H9 (cell line): ENCODE measurements around the gene ABCG1. TPM values are rescaled to one million over a fixed set of nuclear protein-coding genes. Genes with fewer than 3 reads are reported as not detected.
A peak's percentile ranks its signal among the peaks of the same experiment; 100 is the strongest.

Experiments
- DNase-seq: peaks from one replicate; pipeline ENCODE4 v3.0.0-alpha.2; 2017
- H2AFZ ChIP-seq: one replicate; pipeline ENCODE4 v1.6.1; 2013; ENCODE audit warnings: mild to moderate bottlenecking, low read length, control low read depth, moderate library complexity
- H2AK5ac ChIP-seq: 2 replicates; pipeline ENCODE4 v1.6.1; 2013; ENCODE audit warnings: low read length, control low read depth, mixed read lengths; ENCODE audit not compliant: insufficient read length
- H2BK120ac ChIP-seq: one replicate; pipeline ENCODE4 v1.6.1; 2013; ENCODE audit warnings: low read depth, mild to moderate bottlenecking, low read length, control low read depth, inconsistent platforms; ENCODE audit not compliant: poor library complexity, severe bottlenecking
- H2BK12ac ChIP-seq: 2 replicates; pipeline ENCODE4 v1.6.1; 2013; ENCODE audit warnings: low read length, control low read depth, mixed read lengths, low read depth; ENCODE audit not compliant: insufficient read length
- H2BK15ac ChIP-seq: 2 replicates; pipeline ENCODE4 v1.6.1; 2013; ENCODE audit warnings: low read depth, low read length, control low read depth
- H2BK20ac ChIP-seq: one replicate; pipeline ENCODE4 v1.6.1; 2013; ENCODE audit warnings: low read depth, mild to moderate bottlenecking, low read length, control low read depth, inconsistent platforms; ENCODE audit not compliant: poor library complexity, severe bottlenecking
- H2BK5ac ChIP-seq: 2 replicates; pipeline ENCODE4 v1.6.1; 2013; ENCODE audit warnings: low read length, control low read depth, mixed read lengths; ENCODE audit not compliant: insufficient read length
- H3K14ac ChIP-seq: 2 replicates; pipeline ENCODE4 v1.6.1; 2013; ENCODE audit warnings: low read length, control low read depth; ENCODE audit not compliant: insufficient read depth
- H3K18ac ChIP-seq: 2 replicates; pipeline ENCODE4 v1.6.1; 2013; ENCODE audit warnings: low read depth, mild to moderate bottlenecking, mixed read lengths, low read length, control low read depth; ENCODE audit not compliant: insufficient read length
- H3K23ac ChIP-seq: 2 replicates; pipeline ENCODE4 v1.6.1; 2013; ENCODE audit warnings: low read length, control low read depth, mixed read lengths, low read depth; ENCODE audit not compliant: insufficient read length
- H3K23me2 ChIP-seq: 2 replicates; pipeline ENCODE4 v1.6.1; 2013; ENCODE audit warnings: low read depth, mild to moderate bottlenecking, mixed read lengths, low read length, control low read depth; ENCODE audit not compliant: insufficient read length, poor library complexity, severe bottlenecking
- H3K27ac ChIP-seq: 2 replicates; pipeline ENCODE4 v1.5.1; 2013; ENCODE audit warnings: low read length, control low read depth, mixed read lengths, low read depth; ENCODE audit not compliant: insufficient read length
- H3K27me3 ChIP-seq: 2 replicates; pipeline ENCODE4 v1.6.1; 2013; ENCODE audit warnings: low read length, control low read depth, inconsistent platforms; ENCODE audit not compliant: insufficient read depth
- H3K4ac ChIP-seq: 2 replicates; pipeline ENCODE4 v1.6.1; 2013; ENCODE audit warnings: low read depth, mild to moderate bottlenecking, control low read depth, inconsistent platforms, low read length, moderate library complexity
- H3K4me1 ChIP-seq: 2 replicates; pipeline ENCODE4 v1.6.1; 2013; ENCODE audit warnings: low read length, control low read depth, inconsistent platforms; ENCODE audit not compliant: insufficient read depth
- H3K4me2 ChIP-seq: 2 replicates; pipeline ENCODE4 v1.6.1; 2013; ENCODE audit warnings: low read length, control low read depth, mixed read lengths; ENCODE audit not compliant: insufficient read length, insufficient read depth
- H3K56ac ChIP-seq: 2 replicates; pipeline ENCODE4 v1.6.1; 2013; ENCODE audit warnings: low read depth, mild to moderate bottlenecking, mixed read lengths, low read length, control low read depth; ENCODE audit not compliant: insufficient read length
- H3K79me1 ChIP-seq: 2 replicates; pipeline ENCODE4 v1.6.1; 2013; ENCODE audit warnings: low read depth, mild to moderate bottlenecking, moderate library complexity, low read length, control low read depth, inconsistent platforms; ENCODE audit not compliant: insufficient read depth, poor library complexity, severe bottlenecking
- H3K79me2 ChIP-seq: 2 replicates; pipeline ENCODE4 v1.6.1; 2013; ENCODE audit warnings: low read length, control low read depth, inconsistent platforms; ENCODE audit not compliant: insufficient read depth
- H3K9ac ChIP-seq: 2 replicates; pipeline ENCODE4 v1.6.1; 2013; ENCODE audit warnings: low read length, control low read depth, mixed read lengths; ENCODE audit not compliant: insufficient read length; ENCODE audit errors: extremely low read depth
- H3K9me3 ChIP-seq: one replicate; pipeline ENCODE4 v1.6.1; 2013; ENCODE audit warnings: low read depth, low read length, inconsistent platforms; ENCODE audit not compliant: control insufficient read depth
- H3T11ph ChIP-seq: one replicate; pipeline ENCODE4 v1.6.1; 2013; ENCODE audit warnings: mild to moderate bottlenecking, low read length, control low read depth, inconsistent platforms
- H4K20me1 ChIP-seq: one replicate; pipeline ENCODE4 v1.6.1; 2013; ENCODE audit not compliant: control insufficient read depth, insufficient read length, insufficient read depth
- H4K5ac ChIP-seq: 2 replicates; pipeline ENCODE4 v1.6.1; 2013; ENCODE audit warnings: low read depth, mild to moderate bottlenecking, mixed read lengths, low read length, control low read depth; ENCODE audit not compliant: insufficient read length
- H4K8ac ChIP-seq: replicated peaks from 2 replicates; pipeline ENCODE4 v1.6.1; 2013; ENCODE audit warnings: low read length, control low read depth, mixed read lengths, low read depth; ENCODE audit not compliant: insufficient read length
- H4K91ac ChIP-seq: 2 replicates; pipeline ENCODE4 v1.6.1; 2013; ENCODE audit warnings: low read depth, mild to moderate bottlenecking, moderate library complexity, mixed read lengths, low read length, control low read depth; ENCODE audit not compliant: insufficient read length
- H3K27ac Mint-ChIP-seq, 3 experiments: 2 replicates in 2 of 3; 3 replicates in 1 of 3; pipeline ENCODE4 v1.8.0; 2020 to 2021; ENCODE audit warnings: mixed read lengths in 3 of 3, mild to moderate bottlenecking in 1 of 3, moderate library complexity in 1 of 3
- H3K27me3 Mint-ChIP-seq: 2 replicates; pipeline ENCODE4 v1.8.0; 2021; ENCODE audit warnings: low read depth, mild to moderate bottlenecking, moderate library complexity, mixed read lengths
- H3K36me3 Mint-ChIP-seq, 3 experiments: 2 replicates in 2 of 3; 3 replicates in 1 of 3; pipeline ENCODE4 v1.8.0; 2020 to 2021; ENCODE audit warnings: low read depth in 3 of 3, mixed read lengths in 3 of 3; ENCODE audit not compliant: insufficient read depth in 1 of 3
- H3K4me1 Mint-ChIP-seq, 2 experiments: 2 replicates each; pipeline ENCODE4 v1.8.0; 2020; ENCODE audit warnings: mixed read lengths in 2 of 2
- H3K4me3 Mint-ChIP-seq, 2 experiments: 2 replicates in 1 of 2; 3 replicates in 1 of 2; pipeline ENCODE4 v1.8.0; 2020 to 2021; ENCODE audit warnings: mild to moderate bottlenecking in 2 of 2, mixed read lengths in 2 of 2, moderate library complexity in 1 of 2
- H3K9me3 Mint-ChIP-seq, 2 experiments: 2 replicates in 1 of 2; 3 replicates in 1 of 2; pipeline ENCODE4 v1.8.0; 2020; ENCODE audit warnings: mild to moderate bottlenecking in 2 of 2, mixed read lengths in 2 of 2, moderate library complexity in 1 of 2
- WGBS: extraction: QIAGEN DNeasy Blood & Tissue Kit; methylation state at CpG from one replicate; pipeline ENCODE4 v1.1.7; 2013; ENCODE audit warnings: missing lambda C conversion rate, low lambda C conversion rate, mixed read lengths; ENCODE audit not compliant: insufficient read length; ENCODE audit errors: extremely low coverage; 5-methylcytosine and 5-hydroxymethylcytosine counted together
- total RNA-seq: library from RNA; stranded (reverse); gene quantifications from 2 replicates; pipeline ENCODE4 v1.2.1, GENCODE V29; 2021
- TF ChIP-seq, protein P1 (sequence below): fragments of 200-600 bp; sonication (generic); conservative IDR thresholded peaks from 3 replicates; pipeline ENCODE4 v1.8.0; 2021; ENCODE audit warnings: antibody characterized with exemption, mild to moderate bottlenecking

ABCG1 gene
- total RNA-seq, 1 experiment from 2014 or later = 0.83 TPM

DNA sequence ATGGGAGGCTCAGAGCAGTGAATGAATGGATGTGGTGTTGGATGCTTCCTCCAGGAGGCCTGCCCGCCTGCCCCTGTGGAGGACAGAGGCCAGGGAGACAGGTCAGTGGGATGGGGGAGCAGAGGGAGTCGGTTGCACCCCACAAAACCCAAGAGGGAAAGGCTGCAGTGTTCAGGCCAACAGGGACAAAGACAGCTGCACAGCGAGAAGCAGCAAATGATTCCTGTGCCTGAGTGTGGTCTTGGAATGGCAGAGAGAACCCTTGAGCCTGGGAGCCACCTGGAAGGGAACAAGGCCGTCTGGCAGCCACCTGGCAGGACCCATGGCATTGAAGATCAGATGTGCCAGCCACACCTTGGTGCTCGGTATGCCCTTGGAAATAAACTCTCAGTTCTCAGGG, 88.2 kb downstream of the ABCG1 start:
- Histone ChIP-seq H3K4me1 (no peaks in the 10 kb centered on the region), H3K9me3 (no peaks in the 10 kb centered on the region), H2BK120ac (no peak overlapping the region), H3K23ac (no peak overlapping the region), H3K14ac (no peak overlapping the region; the same call in 1 of the 2 replicates), H3K79me1 (no peaks in the 10 kb centered on the region), H2AFZ (no peak overlapping the region), H3K4me2 (no peak overlapping the region), H3K9ac (no peak overlapping the region), H4K5ac (no peak overlapping the region), H2BK15ac (no peak overlapping the region), H3K27me3 (no peaks in the 10 kb centered on the region), H3K4ac (no peak overlapping the region), H4K20me1 (no peaks in the 10 kb centered on the region), H2AK5ac (no peak overlapping the region), H2BK20ac (no peak overlapping the region), H3T11ph (no peak overlapping the region), H3K23me2 (no peaks in the 10 kb centered on the region), H3K27ac (no peak overlapping the region), H4K8ac (no peak overlapping the region), H2BK12ac (no peak overlapping the region), H3K18ac (no peak overlapping the region), H3K79me2 (no peaks in the 10 kb centered on the region), H2BK5ac (no peak overlapping the region), H3K56ac (no peak overlapping the region), H4K91ac (no peak overlapping the region)
- peak overlapping the region in 1 of 3 experiments; percentile 53; a peak in 1 of 7 replicates for H3K27ac Mint-ChIP-seq
- peaks cover 8 to 9% of the 10 kb centered on the region in 2 experiments for H3K4me1 Mint-ChIP-seq
- H3K4me3 Mint-ChIP-seq = no peak overlapping the region
- WGBS = no CpG with 5 or more reads among the region's 5 CpGs
- DNase-seq = no peak
- no peaks in the 10 kb centered on the region; a peak in 1 of 5 replicates for H3K9me3 Mint-ChIP-seq
- peaks cover 14% of the 10 kb centered on the region for H3K27me3 Mint-ChIP-seq
- TF ChIP-seq, protein P1, sequence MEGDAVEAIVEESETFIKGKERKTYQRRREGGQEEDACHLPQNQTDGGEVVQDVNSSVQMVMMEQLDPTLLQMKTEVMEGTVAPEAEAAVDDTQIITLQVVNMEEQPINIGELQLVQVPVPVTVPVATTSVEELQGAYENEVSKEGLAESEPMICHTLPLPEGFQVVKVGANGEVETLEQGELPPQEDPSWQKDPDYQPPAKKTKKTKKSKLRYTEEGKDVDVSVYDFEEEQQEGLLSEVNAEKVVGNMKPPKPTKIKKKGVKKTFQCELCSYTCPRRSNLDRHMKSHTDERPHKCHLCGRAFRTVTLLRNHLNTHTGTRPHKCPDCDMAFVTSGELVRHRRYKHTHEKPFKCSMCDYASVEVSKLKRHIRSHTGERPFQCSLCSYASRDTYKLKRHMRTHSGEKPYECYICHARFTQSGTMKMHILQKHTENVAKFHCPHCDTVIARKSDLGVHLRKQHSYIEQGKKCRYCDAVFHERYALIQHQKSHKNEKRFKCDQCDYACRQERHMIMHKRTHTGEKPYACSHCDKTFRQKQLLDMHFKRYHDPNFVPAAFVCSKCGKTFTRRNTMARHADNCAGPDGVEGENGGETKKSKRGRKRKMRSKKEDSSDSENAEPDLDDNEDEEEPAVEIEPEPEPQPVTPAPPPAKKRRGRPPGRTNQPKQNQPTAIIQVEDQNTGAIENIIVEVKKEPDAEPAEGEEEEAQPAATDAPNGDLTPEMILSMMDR = no peak
- no peaks in the 10 kb centered on the region for H3K36me3 Mint-ChIP-seq
